Measurements from ENCODE around the gene SNAP47. TPM values are rescaled to one million over a fixed set of nuclear protein-coding genes. Genes with fewer than 3 reads are reported as not detected.

Gene SNAP47
- total and polyA plus RNA-seq, 9 of the 15 experiments (the other 6 are each of a cell fraction or from before 2014, with no cell fraction given) = 2.5 to 41.3 (median 32.6) TPM

DNA sequence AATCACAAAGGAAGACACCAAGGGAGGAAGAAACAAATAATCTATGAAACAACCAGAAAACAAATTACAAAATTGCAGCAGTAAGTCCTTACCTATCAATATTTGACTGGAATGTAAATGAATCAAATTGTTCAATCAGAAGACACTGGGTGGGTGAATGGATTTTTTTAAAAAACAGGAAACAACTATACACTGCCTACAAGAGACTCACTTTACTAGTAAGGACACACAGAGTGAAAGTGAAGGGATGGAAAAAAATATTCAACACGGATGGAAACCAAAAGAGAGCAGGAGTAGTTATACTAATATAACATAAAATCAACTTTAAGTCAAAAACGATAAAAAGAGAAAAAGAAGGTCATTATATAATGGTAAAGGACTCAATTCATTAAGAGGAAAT lies 73.8 kb downstream of the SNAP47 start:
- Histone ChIP-seq H3K9ac (ENCODE audit: insufficient read depth in 1 of 2, low read depth in 2 of 2, low read length in 2 of 2) (no peak overlapping the region), H3K27ac (ENCODE audit: extremely low read depth, low read depth, low read length) (no peak overlapping the region), H3K9me3 (replicated peaks; ENCODE audit: control insufficient read depth, insufficient read depth, low read depth, low read length) (no peaks in the 10 kb centered on the region; the same call in 1 of the 2 replicates), H3K4me3 (no peak overlapping the region), H3K9me1 (ENCODE audit: control insufficient read depth, insufficient read depth, low read length) (no peaks in the 10 kb centered on the region), H3K4me1 (replicated peaks in 1 of 2; ENCODE audit: control insufficient read depth in 2 of 2, insufficient read depth in 2 of 2, low read length in 2 of 2) (no peaks in the 10 kb centered on the region), H4K20me1 (replicated peaks; ENCODE audit: control insufficient read depth, insufficient read depth, low read length) (no peaks in the 10 kb centered on the region), H2AFZ (ENCODE audit: low read depth, low read length) (no peak overlapping the region), H3K36me3 (ENCODE audit: control insufficient read depth, insufficient read depth, low read length) (no peaks in the 10 kb centered on the region), H3K27me3 (ENCODE audit: control insufficient read depth in 2 of 2, insufficient read depth in 2 of 2, low read length in 2 of 2) (no peaks in the 10 kb centered on the region), H3K4me2 (ENCODE audit: insufficient read depth, low read length) (no peak overlapping the region), H3K79me2 (ENCODE audit: control insufficient read depth, insufficient read depth, low read length) (no peaks in the 10 kb centered on the region)
- no peak for FAIRE-seq
- intact Hi-C loops (cut with micrococcal nuclease) (no loop called here), in situ Hi-C loops (cut with MboI) (no loop called here)
- BruUV-seq (replicated peaks) = no TSS peak
- no peak for TF ChIP-seq HDAC6 (IDR thresholded peaks at IDR 0.05; ENCODE audit: low read depth, low read length)
- no peak for ATAC-seq
- no peak for DNase-seq (ENCODE audit: extremely low read depth in 1 of 4, low spot score in 3 of 4)
- CTCF ChIA-PET (ENCODE audit: low intra/inter-chr PET ratio) = no interaction called here
- WGBS (ENCODE audit: insufficient coverage, low coverage, missing lambda C conversion rate) = 0% methylated on average over 2 of the region's 2 CpGs
- POLR2A ChIA-PET = no interaction called here

DNA sequence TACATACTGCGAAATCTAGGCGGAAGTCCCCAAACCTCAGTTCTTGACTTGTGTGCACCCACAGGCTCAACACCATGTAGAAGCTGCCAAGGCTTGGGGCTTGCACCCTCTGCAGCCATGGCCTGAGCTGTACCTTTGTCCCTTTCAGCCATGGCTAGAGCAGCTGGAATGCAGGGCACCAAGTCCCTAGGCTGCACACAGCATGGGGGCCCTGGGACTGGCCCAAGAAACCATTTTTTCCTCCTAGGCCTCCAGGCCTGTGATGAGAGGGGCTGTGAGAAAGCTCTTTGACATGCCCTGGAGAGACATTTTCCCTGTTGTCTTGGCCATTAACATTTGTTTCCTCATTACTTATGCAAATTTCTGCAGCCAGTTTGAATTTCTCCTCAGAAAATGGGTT lies 78.7 kb downstream of the SNAP47 start:
- Histone ChIP-seq H3K4me1 (replicated peaks in 1 of 2; ENCODE audit: control insufficient read depth in 2 of 2, insufficient read depth in 2 of 2, low read length in 2 of 2) (peaks cover 0 to 9% of the 10 kb centered on the region in 2 experiments; a peak in 1 of 5 replicates), H3K36me3 (ENCODE audit: control insufficient read depth, insufficient read depth, low read length) (no peaks in the 10 kb centered on the region), H3K79me2 (ENCODE audit: control insufficient read depth, insufficient read depth, low read length) (no peaks in the 10 kb centered on the region), H3K9ac (ENCODE audit: insufficient read depth in 1 of 2, low read depth in 2 of 2, low read length in 2 of 2) (no peak overlapping the region), H3K27me3 (ENCODE audit: control insufficient read depth in 2 of 2, insufficient read depth in 2 of 2, low read length in 2 of 2) (peaks cover 0 to 9% of the 10 kb centered on the region in 2 experiments; a peak in 1 of 5 replicates), H2AFZ (ENCODE audit: low read depth, low read length) (no peak overlapping the region), H3K4me2 (ENCODE audit: insufficient read depth, low read length) (no peak overlapping the region), H3K4me3 (no peak overlapping the region), H3K9me3 (replicated peaks; ENCODE audit: control insufficient read depth, insufficient read depth, low read depth, low read length) (no peaks in the 10 kb centered on the region; the same call in none of the 2 replicates), H4K20me1 (replicated peaks; ENCODE audit: control insufficient read depth, insufficient read depth, low read length) (no peaks in the 10 kb centered on the region), H3K27ac (ENCODE audit: extremely low read depth, low read depth, low read length) (no peak overlapping the region), H3K9me1 (ENCODE audit: control insufficient read depth, insufficient read depth, low read length) (no peaks in the 10 kb centered on the region)
- CTCF ChIA-PET (ENCODE audit: low intra/inter-chr PET ratio) = no interaction called here
- ATAC-seq (no peak), DNase-seq (ENCODE audit: extremely low read depth in 1 of 4, low spot score in 3 of 4) (no peak), FAIRE-seq (no peak)
- POLR2A ChIA-PET = interaction anchor here (0.7 kb wide), 1 partner anchor 9 kb away, joined by 3 read pairs; no protein-coding TSS in a partner anchor
- BruUV-seq (replicated peaks) = no TSS peak
- 8% methylated on average over 2 of the region's 2 CpGs for WGBS (ENCODE audit: insufficient coverage, low coverage, missing lambda C conversion rate)
- in situ Hi-C loops (cut with MboI) (no loop called here), intact Hi-C loops (cut with micrococcal nuclease) (no loop called here)
- TF ChIP-seq, protein P1, sequence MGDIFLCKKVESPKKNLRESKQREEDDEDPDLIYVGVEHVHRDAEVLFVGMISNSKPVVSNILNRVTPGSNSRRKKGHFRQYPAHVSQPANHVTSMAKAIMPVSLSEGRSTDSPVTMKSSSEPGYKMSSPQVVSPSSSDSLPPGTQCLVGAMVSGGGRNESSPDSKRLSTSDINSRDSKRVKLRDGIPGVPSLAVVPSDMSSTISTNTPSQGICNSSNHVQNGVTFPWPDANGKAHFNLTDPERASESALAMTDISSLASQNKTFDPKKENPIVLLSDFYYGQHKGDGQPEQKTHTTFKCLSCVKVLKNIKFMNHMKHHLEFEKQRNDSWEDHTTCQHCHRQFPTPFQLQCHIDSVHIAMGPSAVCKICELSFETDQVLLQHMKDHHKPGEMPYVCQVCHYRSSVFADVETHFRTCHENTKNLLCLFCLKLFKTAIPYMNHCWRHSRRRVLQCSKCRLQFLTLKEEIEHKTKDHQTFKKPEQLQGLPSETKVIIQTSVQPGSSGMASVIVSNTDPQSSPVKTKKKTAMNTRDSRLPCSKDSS (IDR thresholded peaks at IDR 0.05; ENCODE audit: low read depth, partially characterized antibody) = peak; percentile 69
- TF ChIP-seq TRIM24 (IDR thresholded peaks at IDR 0.05) (peak in 1 of 2 experiments; percentile 24; a peak in 1 of 4 replicates), CBX3 (IDR thresholded peaks at IDR 0.05; ENCODE audit: borderline replicate concordance in 1 of 2, low read length in 2 of 2) (peak in 1 of 2 experiments; percentile 63; a peak in 2 of 3 replicates), HNRNPH1 (optimal IDR thresholded peaks at IDR 0.05; ENCODE audit: low read depth, low read length) (no peak), TRIM28 (IDR thresholded peaks at IDR 0.05) (peak; percentile 81; the same call in 1 of the 2 replicates), CBX5 (IDR thresholded peaks at IDR 0.05; ENCODE audit: borderline replicate concordance, low read depth) (peak; percentile 57; the same call in 1 of the 2 replicates), ZFP36 (IDR thresholded peaks at IDR 0.05; ENCODE audit: low read depth, low read length, partially characterized antibody) (peak; percentile 92), ERF (CRISPR knock-in tag; IDR thresholded peaks at IDR 0.05) (no peak)
- TF ChIP-seq, protein P2, sequence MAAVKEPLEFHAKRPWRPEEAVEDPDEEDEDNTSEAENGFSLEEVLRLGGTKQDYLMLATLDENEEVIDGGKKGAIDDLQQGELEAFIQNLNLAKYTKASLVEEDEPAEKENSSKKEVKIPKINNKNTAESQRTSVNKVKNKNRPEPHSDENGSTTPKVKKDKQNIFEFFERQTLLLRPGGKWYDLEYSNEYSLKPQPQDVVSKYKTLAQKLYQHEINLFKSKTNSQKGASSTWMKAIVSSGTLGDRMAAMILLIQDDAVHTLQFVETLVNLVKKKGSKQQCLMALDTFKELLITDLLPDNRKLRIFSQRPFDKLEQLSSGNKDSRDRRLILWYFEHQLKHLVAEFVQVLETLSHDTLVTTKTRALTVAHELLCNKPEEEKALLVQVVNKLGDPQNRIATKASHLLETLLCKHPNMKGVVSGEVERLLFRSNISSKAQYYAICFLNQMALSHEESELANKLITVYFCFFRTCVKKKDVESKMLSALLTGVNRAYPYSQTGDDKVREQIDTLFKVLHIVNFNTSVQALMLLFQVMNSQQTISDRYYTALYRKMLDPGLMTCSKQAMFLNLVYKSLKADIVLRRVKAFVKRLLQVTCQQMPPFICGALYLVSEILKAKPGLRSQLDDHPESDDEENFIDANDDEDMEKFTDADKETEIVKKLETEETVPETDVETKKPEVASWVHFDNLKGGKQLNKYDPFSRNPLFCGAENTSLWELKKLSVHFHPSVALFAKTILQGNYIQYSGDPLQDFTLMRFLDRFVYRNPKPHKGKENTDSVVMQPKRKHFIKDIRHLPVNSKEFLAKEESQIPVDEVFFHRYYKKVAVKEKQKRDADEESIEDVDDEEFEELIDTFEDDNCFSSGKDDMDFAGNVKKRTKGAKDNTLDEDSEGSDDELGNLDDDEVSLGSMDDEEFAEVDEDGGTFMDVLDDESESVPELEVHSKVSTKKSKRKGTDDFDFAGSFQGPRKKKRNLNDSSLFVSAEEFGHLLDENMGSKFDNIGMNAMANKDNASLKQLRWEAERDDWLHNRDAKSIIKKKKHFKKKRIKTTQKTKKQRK (IDR thresholded peaks at IDR 0.05; ENCODE audit: borderline replicate concordance, low read depth, low read length) = peak; percentile 67
